K562 (cell line): ENCODE results near the gene SLC8A2. TPM values are rescaled to one million over a fixed set of nuclear protein-coding genes. Genes with fewer than 3 reads are reported as not detected.
A peak's percentile ranks its signal among the peaks of the same experiment; 100 is the strongest.

ENCODE experiments used
- CBX3 ChIP-seq, 2 experiments: IDR thresholded peaks; 1 replicate in 1 of 2; 2 replicates in 1 of 2; pipeline ENCODE4 v1.6.1; 2012; ENCODE audit warnings: inconsistent platforms in 2 of 2, low read length in 2 of 2, borderline replicate concordance in 1 of 2, control low read depth in 1 of 2
- DDX20 ChIP-seq: fragments of 450-650 bp; IDR thresholded peaks from 2 replicates; pipeline ENCODE4 v1.6.1; 2016; ENCODE audit warnings: missing genetic modification characterization, low read depth, mild to moderate bottlenecking, missing compliant biosample characterization, moderate library complexity
- E2F8 ChIP-seq: fragments of 450-650 bp; IDR thresholded peaks from 2 replicates; pipeline ENCODE4 v1.7.1; 2018; ENCODE audit warnings: mild to moderate bottlenecking, low read depth; ENCODE audit not compliant: partially characterized antibody
- EGR1 ChIP-seq: fragments of 450-650 bp; conservative IDR thresholded peaks from 2 replicates; pipeline ENCODE4 v1.6.1; 2017; ENCODE audit warnings: mild to moderate bottlenecking
- JUN ChIP-seq, 2 experiments: sonication (generic) in 1 of 2; formaldehyde crosslinking in 1 of 2; IDR thresholded peaks; 2 replicates each; pipeline versions ENCODE4 v1.6.1 to v1.8.0; 2012 to 2022; ENCODE audit warnings: borderline replicate concordance in 2 of 2, mild to moderate bottlenecking in 2 of 2, improper control_type of control experiment in 1 of 2, low read depth in 1 of 2, low read length in 1 of 2, missing genetic modification reagents in 1 of 2
- MCM3 ChIP-seq: fragments of 450-650 bp; IDR thresholded peaks from 2 replicates; pipeline ENCODE4 v1.6.1; 2016
- MED1 ChIP-seq: sonication (generic); formaldehyde crosslinking; IDR thresholded peaks from 2 replicates; pipeline ENCODE4 v1.8.1; 2023; ENCODE audit warnings: missing genetic modification reagents, borderline replicate concordance
- MEIS2 ChIP-seq: fragments of 450-650 bp; IDR thresholded peaks from 2 replicates; pipeline ENCODE4 v1.6.1; 2014; ENCODE audit warnings: mild to moderate bottlenecking; ENCODE audit not compliant: partially characterized antibody
- MIER1 ChIP-seq: fragments of 450-650 bp; IDR thresholded peaks from 2 replicates; pipeline ENCODE4 v1.6.1; 2016; ENCODE audit warnings: antibody characterized with exemption, mild to moderate bottlenecking, low read depth
- MXI1 ChIP-seq: IDR thresholded peaks from 2 replicates; pipeline ENCODE4 v1.6.1; 2011; ENCODE audit warnings: low read depth, mild to moderate bottlenecking, improper control_type of control experiment, low read length
- RBM25 ChIP-seq: fragments of 200-400 bp; formaldehyde crosslinking; IDR thresholded peaks from 2 replicates; pipeline ENCODE4 v1.6.1; 2018; ENCODE audit warnings: low read length, low read depth, moderate library complexity; ENCODE audit not compliant: severe bottlenecking
- REST ChIP-seq, 2 experiments: fragments of 450-650 bp; formaldehyde crosslinking in 1 of 2; IDR thresholded peaks; 2 replicates each; pipeline versions ENCODE4 v1.4.0 to v1.6.1; 2014 to 2020; ENCODE audit warnings: mild to moderate bottlenecking in 2 of 2, borderline replicate concordance in 1 of 2, low read depth in 1 of 2
- SIN3A ChIP-seq, 2 experiments: fragments of 150-350 bp in 1 of 2; IDR thresholded peaks; 2 replicates each; pipeline ENCODE4 v1.6.1; 2011 to 2016; ENCODE audit warnings: borderline replicate concordance in 2 of 2, low read depth in 2 of 2, low read length in 2 of 2, mild to moderate bottlenecking in 2 of 2, moderate library complexity in 2 of 2; ENCODE audit not compliant: control insufficient read depth in 1 of 2
- ZNF263 ChIP-seq: sonication (generic); formaldehyde crosslinking; IDR thresholded peaks from 2 replicates; pipeline ENCODE4 v1.8.0; 2022; ENCODE audit warnings: mild to moderate bottlenecking, missing genetic modification reagents, borderline replicate concordance
- polyA plus RNA-seq, 8 experiments: library from polyadenylated mRNA; depleted of rRNA in 4 of 8; stranded (reverse) in 5 of 8; unstranded in 3 of 8; fragments of >200 nt; fragmentation: Nextera tagmentation in 2 of 8; fragmentation: Illumina TruSeq in 1 of 8; extraction: Ambion mirVana in 2 of 8; extraction: Trizol in 1 of 8; gene quantifications; 2 replicates each; pipeline versions ENCODE4 v1.2.1 to v1.2.3, GENCODE V29; 2011 to 2014; ENCODE audit warnings: inconsistent platforms in 1 of 8, missing spikeins in 1 of 8
- total RNA-seq, 7 experiments: library from RNA; depleted of rRNA in 6 of 7; stranded (reverse); fragments of >200 nt in 6 of 7; fragmentation: Illumina TruSeq in 2 of 7; extraction: Trizol in 2 of 7; gene quantifications; 2 replicates each; pipeline versions ENCODE4 v1.2.1 to v1.2.3, GENCODE V29; 2011 to 2021; ENCODE audit warnings: low replicate concordance in 1 of 7
- TF ChIP-seq, protein P1 (sequence below): sonication (generic); formaldehyde crosslinking; IDR thresholded peaks from 2 replicates; pipeline ENCODE4 v1.9.0; 2022; ENCODE audit warnings: mild to moderate bottlenecking, missing genetic modification reagents

The SLC8A2 gene
- total and polyA plus RNA-seq, 9 of the 15 experiments (the other 6 are each of a cell fraction or from before 2014, with no cell fraction given), result 0.07 to 0.66 (median 0.24) TPM; not detected in 3

GRCh38 chr19:47444388-47444821 lies 27.3 kb downstream of the SLC8A2 start (continued):
- TF ChIP-seq EGR1 (peak; percentile 97), SIN3A (IDR thresholded peaks at IDR 0.05; ENCODE audit: borderline replicate concordance in 2 of 2, control insufficient read depth in 1 of 2, low read depth in 2 of 2, low read length in 2 of 2) (peak; percentile 46 to 86; a peak in 3 of 4 replicates), MXI1 (0 out of 2 replicates have a peak, but pooled peaks have one; percentile 29), MED1 (CRISPR knock-in tag) (peak; percentile 76; the same call in 1 of the 2 replicates), ZNF263 (CRISPR knock-in tag) (peak; percentile 59; the same call in 1 of the 2 replicates), REST (IDR thresholded peaks at IDR 0.05; ENCODE audit: borderline replicate concordance) (peak; percentile 99), REST (CRISPR knock-in tag; IDR thresholded peaks at IDR 0.05; ENCODE audit: low read depth) (peak; percentile 98), MCM3 (no peak), RBM25 (peak; percentile 14), JUN (IDR thresholded peaks at IDR 0.05; ENCODE audit: borderline replicate concordance, low read depth, low read length) (no peak), JUN (CRISPR knock-in tag; IDR thresholded peaks at IDR 0.05; ENCODE audit: borderline replicate concordance) (no peak; the same call in 1 of the 2 replicates), MIER1 (peak; percentile 97), CBX3 (IDR thresholded peaks at IDR 0.05; ENCODE audit: borderline replicate concordance in 1 of 2, low read length in 2 of 2) (no peak), E2F8 (no peak), MEIS2 (peak; percentile 46), DDX20 (no peak)
- TF ChIP-seq, protein P1, sequence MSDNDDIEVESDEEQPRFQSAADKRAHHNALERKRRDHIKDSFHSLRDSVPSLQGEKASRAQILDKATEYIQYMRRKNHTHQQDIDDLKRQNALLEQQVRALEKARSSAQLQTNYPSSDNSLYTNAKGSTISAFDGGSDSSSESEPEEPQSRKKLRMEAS (CRISPR knock-in tag), result peak; percentile 65
